SK-N-MC (cell line): ENCODE results near the gene AKAP10.
"Not testable (repeated sequence)": the region's sequence is repeated elsewhere in the genome, so short reads cannot be mapped to it uniquely, and the experiment has no call there.

Source experiments
- DNase-seq: peaks from one replicate; pipeline ENCODE4 v3.0.0-alpha.2; 2011; ENCODE audit warnings: low read depth, low spot score
- H3K27ac ChIP-seq: fragments of 200-600 bp; sonication (generic); 2 replicates; pipeline ENCODE4 v1.5.1; 2016; ENCODE audit warnings: mixed run types
- H3K36me3 ChIP-seq: fragments of 200-600 bp; sonication (generic); 2 replicates; pipeline ENCODE4 v1.6.1; 2017; ENCODE audit warnings: antibody characterized with exemption, low read length, mixed read lengths; ENCODE audit not compliant: insufficient read depth
- H3K4me3 ChIP-seq: fragments of 200-600 bp; sonication (generic); 2 replicates; pipeline ENCODE4 v1.5.1; 2016
- H3K9ac ChIP-seq: fragments of 200-600 bp; sonication (generic); 2 replicates; pipeline ENCODE4 v1.8.0; 2017; ENCODE audit warnings: mixed run types, mixed read lengths; ENCODE audit not compliant: insufficient read length
- H3K9me3 ChIP-seq: fragments of 200-600 bp; sonication (generic); 2 replicates; pipeline ENCODE4 v1.6.1; 2017; ENCODE audit warnings: low read depth, mild to moderate bottlenecking, antibody characterized with exemption, low read length, moderate library complexity, mixed read lengths
- EZH2 ChIP-seq: fragments of 200-600 bp; sonication (generic); IDR thresholded peaks from one replicate; pipeline ENCODE4 v1.6.1; 2017; ENCODE audit warnings: antibody characterized with exemption
- FOXP2 ChIP-seq: optimal IDR thresholded peaks from 2 replicates; pipeline ENCODE3; 2011; ENCODE audit warnings: mild to moderate bottlenecking, moderate library complexity; ENCODE audit not compliant: insufficient read depth; ENCODE audit errors: extremely low read length, control extremely low read depth
- POLR2AphosphoS5 ChIP-seq: IDR thresholded peaks from 2 replicates; pipeline ENCODE4 v1.6.1; 2012; ENCODE audit warnings: mild to moderate bottlenecking, low read depth, low read length, borderline replicate concordance

AKAP10 gene, protein sequence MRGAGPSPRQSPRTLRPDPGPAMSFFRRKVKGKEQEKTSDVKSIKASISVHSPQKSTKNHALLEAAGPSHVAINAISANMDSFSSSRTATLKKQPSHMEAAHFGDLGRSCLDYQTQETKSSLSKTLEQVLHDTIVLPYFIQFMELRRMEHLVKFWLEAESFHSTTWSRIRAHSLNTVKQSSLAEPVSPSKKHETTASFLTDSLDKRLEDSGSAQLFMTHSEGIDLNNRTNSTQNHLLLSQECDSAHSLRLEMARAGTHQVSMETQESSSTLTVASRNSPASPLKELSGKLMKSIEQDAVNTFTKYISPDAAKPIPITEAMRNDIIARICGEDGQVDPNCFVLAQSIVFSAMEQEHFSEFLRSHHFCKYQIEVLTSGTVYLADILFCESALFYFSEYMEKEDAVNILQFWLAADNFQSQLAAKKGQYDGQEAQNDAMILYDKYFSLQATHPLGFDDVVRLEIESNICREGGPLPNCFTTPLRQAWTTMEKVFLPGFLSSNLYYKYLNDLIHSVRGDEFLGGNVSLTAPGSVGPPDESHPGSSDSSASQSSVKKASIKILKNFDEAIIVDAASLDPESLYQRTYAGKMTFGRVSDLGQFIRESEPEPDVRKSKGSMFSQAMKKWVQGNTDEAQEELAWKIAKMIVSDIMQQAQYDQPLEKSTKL

GRCh38 chr17:19977293-19978208, at the start of gene AKAP10:
Gene AKAP10, minus strand, starts transcription at chr17:19977828. Its CDS starts 149 bp downstream, at chr17:19977679.
- TF ChIP-seq EZH2 (no peak), POLR2AphosphoS5 (0 out of 2 replicates have a peak, but pooled peaks have one; percentile 53), FOXP2 (no peak)
- Histone ChIP-seq H3K9me3 (no peaks in the 10 kb centered on the region), H3K4me3 (peak within 1 kb of the TSS; percentile 96), H3K9ac (peak within 1 kb of the TSS; percentile 96), H3K36me3 (peaks cover 5% of the 10 kb centered on the region), H3K27ac (peak within 1 kb of the TSS; percentile 83)
- DNase-seq = no peak

DNA sequence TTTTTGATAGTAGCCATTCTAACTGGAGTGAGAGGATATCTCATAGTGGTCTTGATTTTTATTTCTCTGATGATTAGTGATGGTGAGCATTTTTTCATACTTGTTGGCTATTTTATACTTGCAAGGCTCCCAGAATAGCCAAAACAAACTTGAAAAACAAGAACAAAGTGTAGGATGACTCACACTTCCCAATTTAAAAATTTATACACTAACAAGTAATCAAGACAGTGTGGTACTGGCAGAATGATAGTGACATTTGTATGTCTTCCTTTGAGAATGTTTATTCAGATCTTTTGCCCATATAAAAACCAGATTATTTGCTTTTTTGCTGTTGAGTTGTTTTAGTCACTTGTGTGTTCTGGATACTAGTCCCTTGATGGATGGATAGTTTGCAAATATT, 49.3 kb upstream of the AKAP10 start:
- H3K9ac ChIP-seq = no peak overlapping the region
- no peak for DNase-seq
- no peaks in the 10 kb centered on the region for H3K9me3 ChIP-seq
- TF ChIP-seq FOXP2 (no peak), POLR2AphosphoS5 (no peak), EZH2 (no peak)
- no peak overlapping the region for H3K27ac ChIP-seq
- H3K36me3 ChIP-seq = no peaks in the 10 kb centered on the region
- H3K4me3 ChIP-seq = no peak overlapping the region

- Histone ChIP-seq H3K27ac (no peak overlapping the region), H3K36me3 (no peaks in the 10 kb centered on the region), H3K9ac (no peak overlapping the region), H3K9me3 (no peaks in the 10 kb centered on the region), H3K4me3 (no peak overlapping the region)
- DNase-seq = no peak
- TF ChIP-seq EZH2 (no peak), POLR2AphosphoS5 (no peak), FOXP2 (no peak)
These were observed 45.1 kb upstream of the AKAP10 start for GRCh38 chr17:20022701-20023100.

DNA sequence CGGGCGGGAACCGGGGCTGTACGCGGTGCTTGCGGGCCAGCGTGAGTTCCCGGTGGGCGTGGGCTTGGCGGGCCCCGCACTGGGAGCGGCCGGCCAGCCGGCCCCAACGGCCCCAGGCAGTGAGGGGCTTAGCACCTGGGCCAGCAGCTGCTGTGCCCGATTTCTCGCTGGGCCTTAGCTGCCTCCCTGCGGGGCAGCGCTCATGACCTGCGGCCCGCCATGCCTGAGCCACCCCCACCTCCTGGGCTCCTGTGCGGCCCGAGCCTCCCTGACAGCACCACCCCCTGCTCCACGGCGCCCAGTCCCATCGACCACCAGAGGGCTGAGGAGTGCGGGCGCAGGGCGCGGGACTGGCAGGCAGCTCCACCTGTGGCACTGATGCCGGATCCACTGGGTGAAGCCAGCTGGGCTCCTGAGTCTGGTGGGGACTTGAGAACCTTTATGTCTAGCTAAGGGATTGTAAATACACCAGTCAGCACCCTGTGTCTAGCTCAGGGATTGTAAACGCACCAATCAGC, 38.9 kb upstream of the AKAP10 start:
- not testable (repeated sequence) for H3K4me3 ChIP-seq, DNase-seq, H3K27ac ChIP-seq, H3K9me3 ChIP-seq, H3K9ac ChIP-seq, H3K36me3 ChIP-seq

DNA sequence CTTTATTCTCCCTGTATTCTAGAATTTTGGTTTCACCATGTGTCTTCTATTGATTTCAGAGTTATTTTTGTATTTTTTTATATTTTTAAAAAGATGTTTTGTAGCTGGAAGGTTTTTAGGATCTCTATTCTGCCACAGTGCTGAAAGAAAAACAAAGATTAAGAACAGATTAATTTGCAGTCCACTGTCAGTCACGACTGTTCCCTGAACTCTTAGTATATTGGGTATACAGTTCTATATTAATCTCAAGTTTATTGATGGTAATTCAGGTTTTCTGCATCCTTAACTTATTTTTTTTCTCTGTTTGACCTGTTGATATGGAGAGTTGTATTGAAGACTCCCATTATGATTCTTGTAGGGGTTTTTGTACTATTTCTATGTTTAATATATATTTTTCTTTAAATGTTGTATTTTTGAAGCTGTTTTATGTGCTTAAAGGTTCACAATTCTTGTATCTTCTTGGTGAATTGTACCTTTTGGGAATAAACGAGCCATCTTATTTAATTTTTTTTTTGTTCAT, 34.4 kb upstream of the AKAP10 start:
- TF ChIP-seq POLR2AphosphoS5 = no peak
- TF ChIP-seq EZH2 = no peak
- no peak for TF ChIP-seq FOXP2
- Histone ChIP-seq H3K4me3 (no peak overlapping the region), H3K9ac (no peak overlapping the region), H3K36me3 (no peaks in the 10 kb centered on the region), H3K27ac (no peak overlapping the region), H3K9me3 (no peaks in the 10 kb centered on the region)
- DNase-seq = no peak

- Histone ChIP-seq H3K36me3 (no peaks in the 10 kb centered on the region), H3K9ac (no peak overlapping the region), H3K27ac (no peak overlapping the region), H3K4me3 (no peak overlapping the region; the same call in 1 of the 2 replicates), H3K9me3 (no peaks in the 10 kb centered on the region)
- no peak for DNase-seq
- TF ChIP-seq EZH2 = no peak
- no peak for TF ChIP-seq POLR2AphosphoS5
- no peak for TF ChIP-seq FOXP2
These were observed 33.3 kb upstream of the AKAP10 start for GRCh38 chr17:20010936-20011335.

DNA sequence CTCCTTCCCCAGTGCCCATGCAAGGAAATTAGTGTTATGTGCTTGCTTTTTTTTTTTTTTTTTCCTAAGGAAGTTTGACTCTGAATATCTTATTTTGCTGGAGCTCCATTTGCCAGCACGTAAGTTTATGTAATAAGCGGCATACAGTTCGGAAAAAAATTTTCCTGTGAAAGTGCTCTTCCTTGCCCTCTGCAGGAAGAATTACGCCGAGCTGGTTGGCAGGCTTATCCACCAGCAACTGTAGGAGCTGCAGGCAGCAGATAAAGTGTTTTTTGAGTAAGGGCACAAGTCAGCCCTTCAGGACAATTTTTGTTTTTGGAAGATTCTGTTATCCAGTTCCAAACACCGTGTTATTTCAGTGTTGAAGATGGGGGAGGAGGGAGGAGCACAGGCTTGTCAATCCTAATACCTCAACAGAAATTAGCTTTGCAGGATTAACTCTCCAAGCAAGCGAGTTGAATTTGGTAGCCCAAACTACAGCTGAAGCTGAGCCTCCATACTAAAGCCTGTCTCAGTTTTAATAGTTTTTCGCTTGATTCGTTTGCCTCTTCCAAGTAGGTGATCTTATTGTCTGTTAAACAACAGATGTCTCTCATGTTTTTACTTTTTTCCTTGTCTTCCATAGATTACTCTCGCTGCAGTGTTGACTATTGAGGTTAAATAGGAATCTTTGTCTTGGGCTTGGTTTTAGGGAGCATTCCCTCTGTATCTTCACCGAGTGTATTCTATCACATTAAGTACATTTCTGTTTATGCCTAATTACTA, 32.7 kb upstream of the AKAP10 start:
- Histone ChIP-seq H3K36me3 (no peaks in the 10 kb centered on the region), H3K27ac (no peak overlapping the region), H3K9me3 (no peaks in the 10 kb centered on the region), H3K9ac (no peak overlapping the region), H3K4me3 (peak overlapping the region; percentile 87)
- no peak for TF ChIP-seq POLR2AphosphoS5
- TF ChIP-seq EZH2 = no peak
- DNase-seq = peak; percentile 34
